ENCODE results near the gene GAS7. TPM values are rescaled to one million over a fixed set of nuclear protein-coding genes. Genes with fewer than 3 reads are reported as not detected.
"Not testable (repeated sequence)": the region's sequence is repeated elsewhere in the genome, so short reads cannot be mapped to it uniquely, and the experiment has no call there.

Gene GAS7
- total RNA-seq, 1 donor from 2014 or later = 50.6 TPM

- H3K27me3 ChIP-seq = peaks cover 5% of the 10 kb centered on the region
- DNase-seq = no peak
- no peak overlapping the region for H3K4me3 ChIP-seq
- peaks cover 22% of the 10 kb centered on the region for H3K4me1 ChIP-seq
- intact Hi-C loops (cut with DNase I) = no loop called here
- H3K9me3 ChIP-seq = no peaks in the 10 kb centered on the region
- peak; percentile 48 for ATAC-seq
- no peak for TF ChIP-seq CTCF (IDR thresholded peaks at IDR 0.05)
- H3K36me3 ChIP-seq = no peaks in the 10 kb centered on the region
- no peak overlapping the region for H3K27ac ChIP-seq
Observed at GRCh38 chr17:10019941-10020451, 178.4 kb downstream of the GAS7 start.

DNA sequence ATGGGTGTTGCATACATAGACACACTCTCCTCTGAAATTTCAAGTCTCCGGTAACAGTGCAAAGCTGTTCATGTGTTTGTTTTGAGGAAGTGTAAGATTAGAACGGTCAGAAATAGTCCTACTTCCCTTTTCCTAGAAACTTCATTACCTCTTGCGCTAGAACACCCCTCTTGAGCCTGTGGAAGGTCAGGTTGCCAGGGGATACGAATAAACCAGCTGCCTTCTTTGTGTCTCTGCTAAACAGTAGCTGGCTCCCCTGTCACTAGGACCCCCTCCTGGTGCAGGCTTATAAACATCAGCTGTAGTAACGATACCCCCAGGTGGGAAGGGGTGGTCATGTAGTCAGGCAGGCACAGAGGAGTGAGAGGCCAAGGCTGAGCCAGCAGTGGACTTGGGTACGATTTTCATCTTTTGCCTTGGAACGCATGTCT, 179.9 kb downstream of the GAS7 start:
- Histone ChIP-seq H3K4me1 (peaks cover 29% of the 10 kb centered on the region), H3K27ac (peak overlapping the region; percentile 4), H3K36me3 (no peaks in the 10 kb centered on the region), H3K4me3 (no peak overlapping the region), H3K27me3 (peaks cover 5% of the 10 kb centered on the region), H3K9me3 (no peaks in the 10 kb centered on the region)
- DNase-seq = no peak
- intact Hi-C loops (cut with DNase I) = no loop called here
- TF ChIP-seq CTCF (IDR thresholded peaks at IDR 0.05) = no peak
- ATAC-seq = peak; percentile 82

GRCh38 chr17:10016958-10017570, 181.3 kb downstream of the GAS7 start:
- H3K27me3 ChIP-seq; H3K27ac ChIP-seq; ATAC-seq; DNase-seq; H3K36me3 ChIP-seq; H3K9me3 ChIP-seq; intact Hi-C loops (cut with DNase I); H3K4me3 ChIP-seq: not testable (repeated sequence)
- peaks cover 34% of the 10 kb centered on the region for H3K4me1 ChIP-seq

DNA sequence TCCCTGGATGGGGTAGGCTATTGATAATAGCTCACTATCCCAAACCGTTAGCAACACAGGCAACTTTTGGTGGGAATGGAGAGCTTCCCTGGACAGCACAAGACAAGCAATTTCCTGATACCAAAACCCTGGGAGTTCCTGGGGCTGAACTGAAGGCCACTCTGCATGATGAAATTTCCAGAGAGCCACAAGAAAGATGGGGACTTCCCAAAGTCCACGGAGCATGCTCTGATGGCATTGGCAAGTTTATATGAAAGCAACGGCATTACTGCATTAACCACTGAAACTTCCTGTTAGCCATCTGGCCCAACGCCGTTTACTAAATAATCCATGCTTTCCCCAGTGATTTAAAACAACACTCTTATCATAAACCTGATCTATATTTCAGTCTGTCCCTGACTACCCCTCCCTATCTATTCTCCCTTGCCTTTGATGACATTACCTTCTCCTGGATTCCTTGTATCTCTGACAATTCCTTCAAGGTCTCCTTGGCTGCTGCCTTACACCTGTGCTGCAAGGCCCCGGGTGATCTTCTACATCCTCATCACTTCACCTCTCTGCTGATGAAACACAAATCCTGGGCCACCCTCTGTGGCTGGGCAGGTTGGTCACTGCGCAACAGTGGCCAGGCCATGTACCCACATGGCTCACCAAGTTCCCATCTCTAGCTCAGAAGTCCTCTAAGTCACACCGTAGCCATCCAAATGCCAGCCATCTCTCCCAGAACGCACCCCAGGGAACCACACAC, 184.9 kb downstream of the GAS7 start:
- no peak for TF ChIP-seq CTCF (IDR thresholded peaks at IDR 0.05)
- intact Hi-C loops (cut with DNase I) = no loop called here
- H3K27me3 ChIP-seq = no peaks in the 10 kb centered on the region
- DNase-seq (no peak), ATAC-seq (peak; percentile 82)
- no peak overlapping the region for H3K4me3 ChIP-seq
- no peaks in the 10 kb centered on the region for H3K36me3 ChIP-seq
- H3K9me3 ChIP-seq = no peaks in the 10 kb centered on the region
- peaks cover 18% of the 10 kb centered on the region for H3K4me1 ChIP-seq
- H3K27ac ChIP-seq = peak overlapping the region; percentile 11

- DNase-seq (no peak), ATAC-seq (no peak)
- TF ChIP-seq CTCF (IDR thresholded peaks at IDR 0.05) = no peak
- intact Hi-C loops (cut with DNase I) = no loop called here
- no peaks in the 10 kb centered on the region for H3K9me3 ChIP-seq
- no peaks in the 10 kb centered on the region for H3K36me3 ChIP-seq
- H3K4me1 ChIP-seq = peaks cover 12% of the 10 kb centered on the region
- no peak overlapping the region for H3K4me3 ChIP-seq
- H3K27me3 ChIP-seq = no peaks in the 10 kb centered on the region
- H3K27ac ChIP-seq = no peak overlapping the region
Observed at GRCh38 chr17:10010752-10011151, 187.7 kb downstream of the GAS7 start.

- ATAC-seq = no peak
- no peak for TF ChIP-seq CTCF (IDR thresholded peaks at IDR 0.05)
- intact Hi-C loops (cut with DNase I) = no loop called here
Observed at GRCh38 chr17:10003705-10004104, 194.7 kb downstream of the GAS7 start.

DNA sequence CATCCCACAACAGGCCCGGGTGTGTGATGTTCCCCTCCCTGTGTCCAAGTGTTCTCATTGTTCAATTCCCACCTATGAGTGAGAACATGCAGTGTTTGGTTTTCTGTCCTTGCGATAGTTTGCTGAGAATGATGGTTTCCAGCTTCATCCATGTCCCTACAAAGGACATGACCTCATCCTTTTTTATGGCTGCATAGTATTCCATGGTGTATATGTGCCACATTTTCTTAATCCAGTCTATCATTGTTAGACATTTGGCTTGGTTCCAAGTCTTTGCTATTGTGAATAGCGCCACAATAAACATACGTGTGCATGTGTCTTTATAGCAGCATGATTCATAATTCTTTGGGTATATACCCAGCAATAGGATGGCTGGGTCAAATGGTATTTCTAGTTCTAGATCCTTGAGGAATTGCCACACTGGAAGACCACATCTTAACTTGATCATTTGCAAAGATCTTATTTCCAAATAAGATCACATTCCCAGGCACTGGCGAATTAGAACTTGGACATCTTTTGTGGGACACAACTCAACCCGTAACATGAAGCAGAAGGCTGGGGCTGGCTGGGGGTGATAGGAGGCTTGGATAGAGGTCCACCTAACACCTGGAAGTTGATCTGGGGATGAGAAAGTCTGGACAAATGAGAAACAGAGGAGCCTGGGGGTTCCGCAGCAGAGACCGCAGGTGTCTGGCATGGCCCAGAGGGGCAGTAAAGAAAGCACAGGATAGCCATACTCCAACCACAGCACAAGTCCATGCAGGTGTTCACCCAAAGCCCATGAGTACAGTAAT, 195.6 kb downstream of the GAS7 start:
- H3K27me3 ChIP-seq; H3K27ac ChIP-seq; H3K36me3 ChIP-seq; DNase-seq; intact Hi-C loops (cut with DNase I); ATAC-seq; H3K4me3 ChIP-seq; H3K4me1 ChIP-seq; H3K9me3 ChIP-seq: not testable (repeated sequence)

More at GRCh38 chr17:10003705-10004104, 194.7 kb downstream of the GAS7 start:
- H3K4me1 ChIP-seq = peaks cover 4% of the 10 kb centered on the region
- DNase-seq = no peak
- no peaks in the 10 kb centered on the region for H3K36me3 ChIP-seq
- no peaks in the 10 kb centered on the region for H3K9me3 ChIP-seq
- H3K4me3 ChIP-seq = no peak overlapping the region
- no peak overlapping the region for H3K27ac ChIP-seq
- no peaks in the 10 kb centered on the region for H3K27me3 ChIP-seq
